ENCODE measurements around the gene SLC2A3.

DNA sequence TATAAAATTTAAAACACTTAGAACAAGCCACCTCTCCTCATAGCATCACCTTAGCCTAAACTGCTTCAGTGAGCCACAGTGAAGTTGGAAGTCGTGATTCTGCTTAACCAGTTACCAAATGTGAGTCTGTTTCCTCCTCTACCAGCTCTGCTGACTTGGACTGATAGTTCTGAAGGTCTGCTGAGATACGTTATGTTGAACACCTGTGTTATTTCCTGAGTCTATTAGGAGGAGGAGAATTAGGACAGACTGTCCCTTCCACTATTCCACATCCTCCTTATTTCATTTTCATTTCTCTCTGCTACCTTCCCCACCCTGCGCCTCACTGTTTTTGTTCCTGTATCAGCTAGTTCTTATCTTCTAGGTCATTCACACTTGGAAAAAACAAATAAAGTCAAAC is 65.7 kb downstream of the SLC2A3 start:
- TF ChIP-seq, protein P1, sequence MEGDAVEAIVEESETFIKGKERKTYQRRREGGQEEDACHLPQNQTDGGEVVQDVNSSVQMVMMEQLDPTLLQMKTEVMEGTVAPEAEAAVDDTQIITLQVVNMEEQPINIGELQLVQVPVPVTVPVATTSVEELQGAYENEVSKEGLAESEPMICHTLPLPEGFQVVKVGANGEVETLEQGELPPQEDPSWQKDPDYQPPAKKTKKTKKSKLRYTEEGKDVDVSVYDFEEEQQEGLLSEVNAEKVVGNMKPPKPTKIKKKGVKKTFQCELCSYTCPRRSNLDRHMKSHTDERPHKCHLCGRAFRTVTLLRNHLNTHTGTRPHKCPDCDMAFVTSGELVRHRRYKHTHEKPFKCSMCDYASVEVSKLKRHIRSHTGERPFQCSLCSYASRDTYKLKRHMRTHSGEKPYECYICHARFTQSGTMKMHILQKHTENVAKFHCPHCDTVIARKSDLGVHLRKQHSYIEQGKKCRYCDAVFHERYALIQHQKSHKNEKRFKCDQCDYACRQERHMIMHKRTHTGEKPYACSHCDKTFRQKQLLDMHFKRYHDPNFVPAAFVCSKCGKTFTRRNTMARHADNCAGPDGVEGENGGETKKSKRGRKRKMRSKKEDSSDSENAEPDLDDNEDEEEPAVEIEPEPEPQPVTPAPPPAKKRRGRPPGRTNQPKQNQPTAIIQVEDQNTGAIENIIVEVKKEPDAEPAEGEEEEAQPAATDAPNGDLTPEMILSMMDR (conservative IDR thresholded peaks at IDR 0.05; ENCODE audit: low read length): no peak
- no peak for TF ChIP-seq EZH2phosphoT487 (IDR thresholded peaks at IDR 0.05; ENCODE audit: borderline replicate concordance)

All from Loucy (cell line).